Hematopoietic multipotent progenitor cell treated with erythropoietin and hydrocortisone succinate and interleukin-3 and kit ligand, for 17 days (in vitro differentiated cells): Measurements from ENCODE around the gene GLIS2.

Experiments
- DNase-seq: peaks from one replicate; pipeline ENCODE4 v3.0.0-alpha.2; 2015; ENCODE audit warnings: low spot score

Gene GLIS2

DNA sequence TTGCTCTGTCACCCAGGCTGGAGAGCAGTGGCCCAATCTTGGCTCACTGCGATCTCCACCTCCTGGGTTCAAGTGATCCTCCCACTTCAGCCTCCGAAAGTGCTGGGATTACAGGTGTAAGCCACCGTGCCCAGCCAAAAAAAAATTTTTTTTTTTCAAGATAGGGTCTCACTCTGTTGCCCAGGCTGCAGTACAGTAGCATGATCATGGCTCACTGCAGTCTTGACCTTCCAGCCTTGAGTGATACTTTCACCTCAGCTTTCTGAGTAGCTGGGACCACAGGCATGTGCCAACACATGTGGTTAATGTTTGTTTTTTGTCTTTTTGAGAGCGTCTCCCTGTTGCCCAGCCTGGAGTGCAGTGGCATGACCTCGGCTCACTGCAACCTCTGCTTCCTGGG lies 37.0 kb downstream of the GLIS2 start:
- DNase-seq = no peak

- no peak for DNase-seq
These were observed 37.8 kb downstream of the GLIS2 start for GRCh38 chr16:4353675-4354074.

DNA sequence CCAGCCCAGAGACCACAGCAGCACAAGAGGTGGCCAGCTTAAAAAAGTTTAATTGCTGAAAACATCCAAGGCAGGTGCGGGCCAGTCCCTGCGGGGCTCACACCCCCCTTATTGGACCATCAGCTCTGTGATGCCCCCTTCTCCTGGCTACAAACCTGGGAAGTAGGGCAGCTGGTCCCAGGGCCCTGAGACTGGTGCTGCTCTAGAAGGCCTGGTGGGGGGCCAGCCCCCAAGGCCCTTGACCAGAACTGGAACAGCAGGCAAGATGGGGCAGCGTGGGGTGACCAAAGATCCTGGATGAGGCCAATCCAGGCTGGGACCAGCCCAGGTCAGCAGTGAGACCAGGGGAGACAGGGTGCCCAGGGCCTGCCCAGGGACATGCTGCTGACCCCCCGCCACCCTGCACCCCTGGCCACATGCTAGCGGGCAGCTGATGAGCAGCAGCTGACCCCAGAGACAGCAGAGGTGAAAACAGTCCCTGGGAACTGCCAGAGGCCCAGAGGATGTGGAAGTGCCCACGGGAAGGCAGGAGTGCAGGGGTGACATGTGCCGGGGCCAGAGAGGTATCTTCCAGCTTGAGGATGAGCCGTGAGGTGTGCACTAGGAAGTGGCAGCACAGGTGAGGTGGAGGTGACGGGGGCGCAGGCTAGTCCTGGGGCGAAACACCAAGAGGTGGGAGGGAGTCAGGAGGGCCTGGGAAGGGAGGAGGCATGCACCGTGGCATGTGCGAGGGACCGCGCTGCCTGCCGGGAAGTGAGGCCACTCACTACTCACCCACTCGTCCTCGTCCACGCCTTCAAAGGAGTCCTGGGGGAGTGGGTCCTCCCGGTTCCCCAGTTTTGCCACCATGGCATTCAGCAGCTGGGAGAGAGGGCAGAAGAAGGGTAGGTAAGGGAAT lies 38.9 kb downstream of the GLIS2 start:
- DNase-seq = no peak

DNA sequence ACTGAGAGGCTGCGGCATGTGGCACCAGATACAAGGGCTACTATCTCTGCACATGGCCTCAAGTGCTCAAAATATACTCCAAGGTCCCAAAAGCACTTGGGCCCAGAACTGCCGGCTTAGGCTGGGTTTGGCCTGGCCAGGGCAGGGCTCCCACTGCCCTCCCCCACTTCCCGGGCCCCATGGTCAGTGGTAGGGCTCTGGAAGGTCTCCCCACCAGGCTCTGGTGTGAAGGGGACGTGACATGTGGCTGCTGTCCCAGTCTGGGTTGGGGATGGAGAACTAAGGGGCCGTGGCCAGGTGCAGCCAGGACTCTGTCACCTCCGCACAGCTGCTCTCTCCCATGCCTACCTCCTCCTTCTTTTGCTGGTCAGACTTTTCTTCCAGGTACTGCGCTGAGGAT lies 41.0 kb downstream of the GLIS2 start:
- DNase-seq = no peak

DNA sequence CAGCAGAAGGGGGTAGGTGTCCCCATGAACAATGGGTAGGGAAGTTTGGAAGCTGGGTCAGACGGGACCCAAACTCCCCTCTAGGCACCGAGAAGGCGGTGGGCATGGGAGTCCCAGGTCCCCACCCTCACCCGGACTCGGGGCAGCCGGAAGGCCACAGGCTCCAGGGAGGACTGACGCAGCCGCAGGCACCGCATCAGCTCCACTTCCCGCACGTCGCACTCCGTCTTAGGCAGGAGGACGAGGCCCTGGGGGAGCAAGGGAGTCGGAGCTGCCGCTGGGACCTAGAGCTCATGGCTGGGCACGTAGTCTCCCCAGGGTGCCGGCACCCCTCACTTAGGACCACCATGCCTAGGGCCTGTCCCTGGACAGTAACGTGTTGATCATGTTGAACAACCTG lies 42.4 kb downstream of the GLIS2 start:
- no peak for DNase-seq

DNA sequence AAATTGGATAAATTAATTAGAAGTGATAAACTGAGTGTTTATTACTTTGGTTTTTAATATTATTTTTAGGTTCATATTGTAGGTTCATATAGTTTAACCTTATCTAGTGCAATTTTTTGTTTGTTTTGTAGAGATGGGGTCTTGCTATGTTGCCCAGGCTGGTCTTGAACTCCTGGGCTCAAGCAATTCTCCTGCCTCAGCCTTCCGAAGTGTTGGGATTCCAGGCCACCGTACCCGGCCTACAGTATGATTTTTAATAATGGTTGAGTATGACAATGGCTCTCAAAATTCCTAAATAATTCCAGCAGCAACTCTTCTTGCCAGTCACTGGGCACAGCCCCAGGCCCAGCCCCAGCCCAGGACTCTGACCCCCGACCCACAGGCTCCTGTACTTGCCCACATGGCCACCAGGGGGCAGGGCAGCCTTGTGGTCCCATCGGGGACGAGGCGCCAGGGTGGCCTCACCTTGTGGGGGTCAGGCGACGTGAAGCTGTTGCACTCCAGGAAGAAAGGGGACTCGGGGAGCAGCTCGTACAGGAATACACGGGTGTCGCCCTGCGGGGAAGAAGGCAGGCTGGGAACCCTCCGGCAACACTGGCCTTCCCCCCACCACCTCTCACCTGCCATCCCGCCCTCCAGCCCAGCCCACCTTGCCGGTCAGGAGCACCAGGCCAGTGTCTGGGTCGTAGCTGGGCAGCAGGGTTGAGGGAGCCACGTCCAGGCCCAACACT lies 43.1 kb downstream of the GLIS2 start:
- peak; percentile 60 for DNase-seq

DNA sequence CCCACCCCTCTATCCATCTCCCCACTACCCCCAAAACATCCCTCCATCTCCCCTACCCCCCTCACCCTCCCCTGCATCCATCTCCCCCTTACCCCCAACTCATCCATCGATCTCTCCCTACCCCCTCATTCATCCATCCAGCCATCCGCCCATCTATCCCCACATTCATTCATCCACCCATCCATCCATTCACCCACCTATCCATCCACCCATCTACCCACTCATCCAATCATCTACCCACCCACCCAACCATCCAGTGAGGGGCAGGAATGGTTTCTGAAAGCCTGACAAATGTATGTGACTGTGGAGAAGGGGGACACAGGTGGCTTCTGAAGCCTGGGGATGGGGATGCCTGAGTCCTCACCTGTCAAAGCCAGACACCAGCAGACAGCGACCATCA lies 44.0 kb downstream of the GLIS2 start:
- DNase-seq = no peak

- no peak for DNase-seq
These were observed 44.7 kb downstream of the GLIS2 start for GRCh38 chr16:4360538-4361021.

GRCh38 chr16:4361033-4361943 lies 45.4 kb downstream of the GLIS2 start:
- no peak for DNase-seq

DNA sequence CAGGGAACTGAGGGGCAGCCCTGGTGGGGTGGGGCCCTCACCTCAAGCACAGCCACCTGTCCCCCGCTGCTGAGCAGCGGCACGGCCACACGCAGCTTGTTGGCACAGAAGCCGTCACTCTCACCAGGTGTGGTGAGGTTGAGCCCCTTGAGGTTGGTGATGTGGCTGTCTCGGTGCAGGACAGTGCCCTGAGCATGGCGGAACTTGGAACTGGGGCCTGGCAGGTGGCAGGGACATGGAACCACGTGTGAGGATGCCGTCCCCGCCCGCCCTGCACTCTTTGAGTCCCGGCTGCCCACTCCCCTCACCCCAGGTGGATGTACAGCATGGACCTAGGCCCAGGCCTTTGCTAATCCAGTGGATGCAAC lies 46.1 kb downstream of the GLIS2 start:
- no peak for DNase-seq

- no peak for DNase-seq
These were observed 46.7 kb downstream of the GLIS2 start for GRCh38 chr16:4362476-4363135.

DNA sequence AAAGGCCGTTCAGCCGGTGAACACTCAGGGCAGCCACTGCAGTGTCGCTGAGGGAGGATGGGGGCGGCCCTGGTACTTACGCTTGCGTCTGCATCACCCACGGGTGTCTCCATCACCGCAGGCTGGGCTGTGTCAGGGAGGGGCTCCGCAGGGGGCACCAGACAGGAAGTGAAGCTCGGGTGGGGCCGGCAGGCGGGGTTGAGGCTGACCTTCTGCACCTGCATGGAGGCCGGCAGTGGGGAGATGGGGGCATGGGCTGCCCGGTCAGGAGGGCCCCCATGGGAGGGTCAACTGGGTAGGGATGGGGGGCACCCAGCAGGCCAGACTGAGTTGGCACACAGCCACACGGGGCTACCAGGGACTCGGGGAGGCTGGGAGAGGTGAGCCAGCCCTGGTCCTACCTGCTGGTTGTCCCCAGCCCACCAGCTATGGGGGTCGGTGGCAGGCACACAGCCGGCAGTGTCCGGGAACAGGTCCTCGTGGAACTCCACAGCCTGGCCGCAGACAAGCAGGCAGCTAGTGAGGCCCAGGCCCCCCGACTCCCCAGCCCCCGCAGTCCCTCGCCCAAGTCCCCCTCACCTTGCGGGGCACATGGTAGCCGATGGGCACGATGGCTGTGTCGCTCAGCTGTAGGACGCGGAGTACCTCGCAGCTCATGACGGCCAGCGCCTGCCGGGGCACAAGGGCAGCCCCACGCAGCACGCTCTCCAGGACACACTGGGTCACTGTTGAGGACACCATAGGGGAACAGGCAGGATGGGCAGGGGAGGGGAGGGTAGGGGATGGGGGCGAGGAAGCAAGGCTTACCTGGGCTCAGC lies 48.5 kb downstream of the GLIS2 start:
- no peak for DNase-seq

- DNase-seq = no peak
These were observed 49.1 kb downstream of the GLIS2 start for GRCh38 chr16:4365014-4365406.

DNA sequence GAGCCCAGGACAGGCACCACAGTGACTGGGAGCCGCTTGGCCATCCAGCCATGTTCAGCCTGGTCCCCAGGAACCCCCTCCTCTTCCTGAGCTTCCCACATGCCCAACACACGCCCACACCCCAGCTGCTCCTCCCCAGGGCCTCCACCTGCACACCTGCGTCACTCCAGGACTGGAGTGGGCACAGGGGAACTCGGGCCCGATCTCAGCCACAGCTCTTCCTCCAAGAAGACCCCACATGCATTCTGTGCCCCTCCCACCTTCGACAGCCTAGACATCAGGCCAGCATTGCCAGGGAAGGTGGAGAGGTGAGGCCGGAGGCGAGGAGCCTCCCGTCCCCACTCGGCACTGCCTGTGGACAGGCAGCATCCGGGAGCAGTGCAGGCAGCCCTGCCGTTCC lies 49.7 kb downstream of the GLIS2 start:
- DNase-seq = no peak

DNA sequence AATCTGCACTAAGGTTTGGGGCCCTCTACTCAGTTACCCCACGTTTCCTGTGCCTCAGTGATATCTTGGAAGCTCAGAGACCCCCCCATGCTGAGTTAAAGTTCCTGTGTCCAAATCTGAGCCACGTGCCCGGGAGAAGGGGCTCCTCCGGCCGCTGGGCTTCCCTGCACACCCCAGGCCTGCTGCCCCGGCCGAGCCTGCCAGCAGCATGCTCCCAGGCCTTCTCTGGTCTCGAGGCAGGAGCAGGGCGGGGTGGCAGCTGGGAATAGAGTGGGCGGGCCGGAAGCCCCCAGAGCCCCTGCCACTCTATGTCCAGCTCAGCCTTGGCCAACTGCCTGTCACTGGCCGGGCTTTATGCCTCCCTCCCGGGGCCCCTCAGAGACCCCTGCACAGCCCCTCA lies 50.1 kb downstream of the GLIS2 start:
- DNase-seq = no peak

DNA sequence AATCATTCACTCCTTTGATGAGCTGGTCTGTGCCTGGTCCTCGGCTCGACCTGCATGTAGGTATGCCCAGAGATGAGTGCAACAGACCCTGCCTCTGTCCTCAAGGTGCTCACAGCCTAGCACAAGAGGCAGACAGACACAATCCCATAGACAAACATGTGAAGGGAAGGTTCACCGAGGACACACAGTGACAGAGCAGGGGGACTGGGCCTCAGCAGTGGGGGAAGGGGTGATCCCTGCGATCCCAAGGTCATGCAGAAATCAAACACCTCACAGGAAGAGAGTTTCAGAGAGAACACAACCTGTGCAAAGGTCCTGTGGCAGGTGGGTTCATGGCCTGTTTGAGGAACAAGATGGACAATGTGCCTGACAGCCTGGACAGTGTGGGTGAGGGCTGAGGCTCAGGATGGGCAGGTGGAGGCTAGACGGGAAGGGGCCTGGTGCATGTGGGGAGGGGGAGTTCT lies 51.6 kb downstream of the GLIS2 start:
- DNase-seq = no peak

- no peak for DNase-seq
These were observed 53.3 kb downstream of the GLIS2 start for GRCh38 chr16:4369007-4369733.

DNA sequence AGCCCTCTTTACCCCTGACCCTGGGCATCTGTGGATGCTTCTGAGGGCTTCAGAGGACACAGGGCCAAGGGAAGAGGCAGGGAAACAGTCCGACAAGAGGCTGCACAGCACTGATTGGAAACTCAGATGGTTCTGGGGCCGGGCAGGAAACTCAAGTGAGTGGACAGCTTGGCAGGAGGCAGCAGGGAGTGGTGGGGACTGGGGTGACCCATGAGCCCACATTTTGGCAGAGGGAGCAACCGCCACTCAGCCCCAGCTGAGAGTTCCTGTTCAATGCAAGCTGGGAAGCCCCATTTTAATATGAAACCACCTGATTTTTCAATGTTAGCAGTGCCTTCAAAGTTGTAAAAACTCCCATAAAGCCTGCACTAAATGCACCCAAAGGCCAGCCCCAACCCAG lies 54.3 kb downstream of the GLIS2 start:
- DNase-seq = no peak

DNA sequence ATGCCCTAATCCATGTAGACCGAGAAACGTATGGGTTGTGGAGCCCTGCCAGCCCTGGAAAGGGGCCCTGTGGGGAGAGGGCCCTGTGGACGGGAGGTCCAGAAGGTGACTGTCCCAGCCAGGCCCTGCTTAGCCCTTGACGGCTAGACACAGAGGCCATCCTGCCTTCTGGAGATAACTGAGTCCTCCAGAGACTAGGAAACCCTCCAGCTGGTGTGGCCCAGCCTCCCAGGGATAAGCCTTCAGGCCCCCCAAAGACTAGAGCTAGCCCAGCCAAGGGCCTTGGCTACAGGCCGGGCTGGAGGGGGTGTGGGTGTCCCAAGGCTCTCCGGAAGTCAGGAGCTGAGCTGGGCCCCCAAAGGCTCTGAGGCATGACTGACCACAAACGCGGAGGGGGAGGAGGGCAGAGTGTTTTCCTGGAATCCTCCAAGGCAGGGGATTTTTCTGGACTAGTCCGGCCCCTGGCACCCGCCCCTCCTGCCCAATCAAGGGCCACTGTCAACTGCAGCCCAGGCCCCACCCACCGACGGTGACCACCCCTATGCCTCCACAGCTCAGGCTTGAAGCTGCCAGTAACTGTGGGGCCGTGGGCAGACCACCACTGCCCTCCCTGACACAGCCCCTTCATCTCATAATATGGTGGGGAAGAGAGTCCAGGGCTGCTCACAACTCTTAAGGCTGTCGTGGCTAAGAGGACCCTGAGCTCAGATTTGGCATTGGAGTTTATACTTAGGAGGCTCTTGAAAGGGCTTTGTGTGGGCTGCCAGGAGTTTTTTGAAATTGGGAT lies 54.9 kb downstream of the GLIS2 start:
- DNase-seq = no peak
